Upper lobe of left lung (tissue), 6 donors: Measurements from ENCODE around the gene PDE4D. TPM values are rescaled to one million over a fixed set of nuclear protein-coding genes. Genes with fewer than 3 reads are reported as not detected.

Source experiments
- ATAC-seq, 2 donors: fragments of 200-7000 bp; cut with Tn5 transposase; one replicate each; pipeline ENCODE4 v1.9.1; 2022; ENCODE audit warnings: mild to moderate bottlenecking in 2 of 2, moderate library complexity in 2 of 2; ENCODE audit not compliant: low FRiP score in 2 of 2
- DNase-seq, 2 donors: peaks; one replicate each; pipeline ENCODE4 v3.0.0-alpha.2; 2019 to 2020
- H3K27ac ChIP-seq, 4 donors: fragments of 200-600 bp; sonication (generic); one replicate each; pipeline ENCODE4 v1.5.1; 2016 to 2019
- H3K27me3 ChIP-seq, 4 donors: fragments of 200-600 bp; sonication (generic); one replicate each; pipeline ENCODE4 v1.5.1; 2017 to 2019
- H3K36me3 ChIP-seq, 4 donors: fragments of 200-600 bp; sonication (generic); one replicate each; pipeline ENCODE4 v1.5.1; 2016 to 2019
- H3K4me1 ChIP-seq, 4 donors: fragments of 200-600 bp; sonication (generic); one replicate each; pipeline ENCODE4 v1.5.1; 2018 to 2019
- H3K4me3 ChIP-seq, 4 donors: fragments of 200-600 bp; sonication (generic); one replicate each; pipeline ENCODE4 v1.5.1; 2017 to 2019; ENCODE audit warnings: mild to moderate bottlenecking in 2 of 4, moderate library complexity in 1 of 4
- H3K9me3 ChIP-seq, 4 donors: fragments of 200-600 bp; sonication (generic); one replicate each; pipeline ENCODE4 v1.5.1; 2018 to 2019
- EP300 ChIP-seq, 4 donors: sonication (generic); formaldehyde crosslinking; IDR thresholded peaks; one replicate each; pipeline ENCODE4 v1.5.1; 2017; ENCODE audit warnings: antibody characterized with exemption in 4 of 4, control low read depth in 2 of 4
- POLR2A ChIP-seq, 4 donors: fragments of 450-650 bp; IDR thresholded peaks; one replicate each; pipeline ENCODE4 v1.5.1; 2016 to 2017; ENCODE audit warnings: antibody characterized with exemption in 4 of 4, mild to moderate bottlenecking in 2 of 4
- POLR2AphosphoS5 ChIP-seq, 2 donors: sonication (generic); formaldehyde crosslinking; IDR thresholded peaks; one replicate each; pipeline ENCODE4 v1.5.1; 2017; ENCODE audit warnings: antibody characterized with exemption in 2 of 2
- WGBS, 2 donors: methylation state at CpG; one replicate each; pipeline ENCODE4 v1.1.5; 2017 to 2018; 5-methylcytosine and 5-hydroxymethylcytosine counted together
- total RNA-seq, 6 donors: library from RNA; depleted of rRNA in 4 of 6; stranded (reverse); fragments of >200 nt in 4 of 6; gene quantifications; one replicate each; pipeline versions ENCODE4 v1.1.0 to v1.2.1, GENCODE V29; 2016 to 2021
- TF ChIP-seq, protein P1 (sequence below), 6 experiments: fragments of 450-650 bp in 4 of 6; fragments of 200-600 bp in 2 of 6; sonication (generic) in 2 of 6; IDR thresholded peaks; one replicate each; pipeline ENCODE4 v1.5.1; 2016 to 2019; ENCODE audit warnings: antibody characterized with exemption in 6 of 6
- donor health status: DM: no; HTN: no; CAD: no; lungs with moderate emphysema.
- donor health status: DM: no; HTN: yes; CAD: no; lungs with severe emphysema.

Gene PDE4D
- total RNA-seq, 6 donors from 2014 or later = 50.4 to 188 (median 84.0) TPM

DNA sequence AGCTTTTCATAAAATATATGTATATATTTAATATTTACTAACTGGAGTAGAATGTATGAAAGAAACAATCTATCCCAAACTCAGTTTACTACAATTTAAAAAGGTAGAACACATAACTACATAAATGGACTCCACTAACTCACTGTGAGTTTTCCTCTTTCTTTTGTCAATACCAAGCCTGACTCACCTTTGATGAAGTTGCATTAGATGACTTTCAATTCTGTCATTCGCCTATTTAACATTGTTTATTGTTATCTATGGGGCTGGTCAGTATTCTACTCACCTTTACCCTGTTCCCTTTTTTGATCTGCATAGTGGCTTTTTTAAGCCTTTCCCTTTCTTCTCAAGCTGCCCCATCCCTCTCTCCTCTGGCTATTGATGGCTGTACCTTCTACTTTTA is 680.9 kb downstream of the PDE4D start:
- Histone ChIP-seq H3K4me1 (peaks cover 0 to 3% (median under 1%) of the 10 kb centered on the region in 4 donors), H3K36me3 (peaks cover 0 to 4% (median 1%) of the 10 kb centered on the region in 4 donors)
- WGBS, 2 donors = 94 to 100% methylated on average over 1 of the region's 1 CpG

DNA sequence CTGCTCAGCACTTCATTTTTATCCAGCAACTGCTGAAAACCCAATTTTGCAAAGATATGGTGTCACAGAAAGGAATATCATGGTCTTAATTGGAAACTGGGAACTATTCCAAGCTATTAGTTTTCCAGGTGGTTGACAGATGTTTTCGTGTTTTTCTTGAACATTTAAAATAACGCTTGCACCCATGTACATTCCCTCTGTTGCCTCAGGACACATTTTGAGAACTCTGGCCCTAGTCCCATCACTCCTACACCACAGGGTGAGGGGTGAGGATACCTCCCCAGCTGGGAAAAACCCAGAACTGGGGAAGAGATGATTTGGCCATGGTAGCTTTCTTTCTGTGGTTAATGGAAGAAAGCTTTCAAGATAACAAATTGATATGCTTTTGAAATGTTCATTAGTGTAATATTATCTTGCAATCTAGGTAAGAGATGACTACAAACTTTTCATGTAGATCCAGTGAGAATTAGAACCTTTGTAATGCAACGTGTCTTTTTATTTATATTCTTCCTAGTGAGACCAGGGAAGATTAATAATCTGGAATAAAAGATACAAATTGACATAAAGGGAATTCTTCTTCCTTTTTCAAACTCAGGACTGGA is 683.7 kb downstream of the PDE4D start:
- TF ChIP-seq, protein P1, sequence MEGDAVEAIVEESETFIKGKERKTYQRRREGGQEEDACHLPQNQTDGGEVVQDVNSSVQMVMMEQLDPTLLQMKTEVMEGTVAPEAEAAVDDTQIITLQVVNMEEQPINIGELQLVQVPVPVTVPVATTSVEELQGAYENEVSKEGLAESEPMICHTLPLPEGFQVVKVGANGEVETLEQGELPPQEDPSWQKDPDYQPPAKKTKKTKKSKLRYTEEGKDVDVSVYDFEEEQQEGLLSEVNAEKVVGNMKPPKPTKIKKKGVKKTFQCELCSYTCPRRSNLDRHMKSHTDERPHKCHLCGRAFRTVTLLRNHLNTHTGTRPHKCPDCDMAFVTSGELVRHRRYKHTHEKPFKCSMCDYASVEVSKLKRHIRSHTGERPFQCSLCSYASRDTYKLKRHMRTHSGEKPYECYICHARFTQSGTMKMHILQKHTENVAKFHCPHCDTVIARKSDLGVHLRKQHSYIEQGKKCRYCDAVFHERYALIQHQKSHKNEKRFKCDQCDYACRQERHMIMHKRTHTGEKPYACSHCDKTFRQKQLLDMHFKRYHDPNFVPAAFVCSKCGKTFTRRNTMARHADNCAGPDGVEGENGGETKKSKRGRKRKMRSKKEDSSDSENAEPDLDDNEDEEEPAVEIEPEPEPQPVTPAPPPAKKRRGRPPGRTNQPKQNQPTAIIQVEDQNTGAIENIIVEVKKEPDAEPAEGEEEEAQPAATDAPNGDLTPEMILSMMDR (IDR thresholded peaks at IDR 0.05) = no peak
- no peak for TF ChIP-seq POLR2A (IDR thresholded peaks at IDR 0.05)
- TF ChIP-seq EP300 (IDR thresholded peaks at IDR 0.05) = no peak
- no peak for TF ChIP-seq POLR2AphosphoS5 (IDR thresholded peaks at IDR 0.05)
- DNase-seq (no peak), ATAC-seq (no peak)
- Histone ChIP-seq H3K9me3 (no peaks in the 10 kb centered on the region), H3K4me3 (no peak overlapping the region), H3K36me3 (peaks cover 0 to 4% (median 1%) of the 10 kb centered on the region in 4 donors), H3K4me1 (peaks cover 0 to 3% (median 0%) of the 10 kb centered on the region in 4 donors), H3K27me3 (no peaks in the 10 kb centered on the region), H3K27ac (no peak overlapping the region)
- 72 to 88% methylated on average over 3 of the region's 3 CpGs for WGBS, 2 donors

More for the DNA sequence above, 680.9 kb downstream of the PDE4D start:
- ATAC-seq = no peak
- TF ChIP-seq, protein P1 (IDR thresholded peaks at IDR 0.05) = no peak
- TF ChIP-seq POLR2A (IDR thresholded peaks at IDR 0.05) = no peak
- TF ChIP-seq POLR2AphosphoS5 (IDR thresholded peaks at IDR 0.05) = no peak
- no peak for TF ChIP-seq EP300 (IDR thresholded peaks at IDR 0.05)
- DNase-seq = no peak
- H3K9me3 ChIP-seq = no peaks in the 10 kb centered on the region
- no peaks in the 10 kb centered on the region for H3K27me3 ChIP-seq
- H3K4me3 ChIP-seq = no peak overlapping the region
- H3K27ac ChIP-seq = no peak overlapping the region

DNA sequence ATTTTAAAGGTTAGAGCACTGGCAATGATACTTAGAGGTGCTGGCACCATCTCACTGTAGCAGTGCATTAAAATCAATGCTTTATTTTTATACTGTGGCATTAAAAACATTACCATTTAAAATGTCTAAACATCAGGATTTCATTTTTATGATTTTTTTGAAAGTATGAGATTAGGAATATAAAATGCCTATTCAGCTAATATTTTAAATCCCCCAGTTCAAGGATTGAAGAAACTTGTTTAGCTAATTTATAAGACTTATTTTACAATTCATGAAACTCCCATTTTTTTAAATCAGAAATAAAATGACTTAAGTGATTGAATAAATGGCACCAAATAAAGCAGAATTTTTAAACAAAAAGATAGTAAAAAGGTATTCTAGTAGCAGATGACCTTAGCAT is 685.1 kb downstream of the PDE4D start:
- Histone ChIP-seq H3K27ac (no peak overlapping the region), H3K4me1 (peaks cover 0 to 3% (median 0%) of the 10 kb centered on the region in 4 donors)

DNA sequence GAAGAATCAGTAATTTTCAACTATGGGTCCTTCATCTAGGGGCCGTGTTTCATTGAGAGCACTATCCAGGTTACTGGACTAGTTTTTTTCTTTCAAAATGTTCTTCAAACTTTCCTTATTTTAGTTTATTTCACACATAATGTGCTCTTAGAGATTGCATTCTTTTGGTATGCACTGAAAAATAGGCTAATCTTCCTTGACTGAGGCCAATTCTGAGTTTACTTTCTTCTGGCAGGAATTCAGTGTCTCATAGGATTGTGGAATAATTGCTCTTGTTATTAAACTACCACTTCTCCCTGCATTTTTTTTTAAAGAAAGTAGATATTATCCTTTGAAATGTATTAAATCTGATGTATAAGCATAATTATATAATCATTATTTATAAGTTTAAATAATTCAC is 686.1 kb downstream of the PDE4D start:
- no peak overlapping the region for H3K27ac ChIP-seq
- TF ChIP-seq POLR2AphosphoS5 (IDR thresholded peaks at IDR 0.05) = no peak
- ATAC-seq (no peak), DNase-seq (no peak)
- no peaks in the 10 kb centered on the region for H3K36me3 ChIP-seq
- 64 to 73% methylated on average over 1 of the region's 1 CpG for WGBS, 2 donors
- H3K27me3 ChIP-seq = no peaks in the 10 kb centered on the region
- no peaks in the 10 kb centered on the region for H3K9me3 ChIP-seq
- no peak overlapping the region for H3K4me3 ChIP-seq
- peaks cover 0 to 3% (median 0%) of the 10 kb centered on the region in 4 donors for H3K4me1 ChIP-seq

More for the DNA sequence above, 685.1 kb downstream of the PDE4D start:
- H3K4me3 ChIP-seq = no peak overlapping the region
- H3K9me3 ChIP-seq = no peaks in the 10 kb centered on the region
- no peaks in the 10 kb centered on the region for H3K27me3 ChIP-seq
- TF ChIP-seq, protein P1 (IDR thresholded peaks at IDR 0.05) = no peak
- TF ChIP-seq EP300 (IDR thresholded peaks at IDR 0.05) = no peak
- no peak for TF ChIP-seq POLR2A (IDR thresholded peaks at IDR 0.05)
- no peak for TF ChIP-seq POLR2AphosphoS5 (IDR thresholded peaks at IDR 0.05)
- ATAC-seq (no peak), DNase-seq (no peak)
- peaks cover 0 to 4% (median 0%) of the 10 kb centered on the region in 4 donors for H3K36me3 ChIP-seq

DNA sequence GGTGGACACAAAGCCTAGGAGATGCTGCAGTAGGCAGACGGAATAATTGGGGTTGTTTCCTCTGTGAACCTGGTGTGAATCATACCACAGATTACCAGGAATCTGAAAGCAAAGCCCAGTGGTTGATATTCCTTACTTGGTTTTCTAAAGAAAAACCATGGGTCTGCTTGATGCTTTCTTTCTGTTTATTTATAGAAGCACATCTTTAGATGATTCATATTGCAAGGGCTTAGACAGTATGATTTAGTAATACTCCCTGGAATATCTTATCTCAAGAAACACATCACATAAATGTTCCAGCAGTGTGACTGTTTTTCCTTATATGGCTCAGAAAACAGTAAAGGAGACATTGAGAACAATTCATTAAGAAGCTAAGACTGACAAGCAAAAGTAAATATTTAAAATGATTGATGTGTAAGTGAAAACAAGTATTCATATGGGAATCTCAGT is 687.4 kb downstream of the PDE4D start:
- Histone ChIP-seq H3K4me3 (no peak overlapping the region), H3K4me1 (peaks cover 0 to 3% (median 0%) of the 10 kb centered on the region in 4 donors), H3K36me3 (no peaks in the 10 kb centered on the region), H3K27me3 (no peaks in the 10 kb centered on the region), H3K9me3 (no peaks in the 10 kb centered on the region), H3K27ac (no peak overlapping the region)
- TF ChIP-seq POLR2A (IDR thresholded peaks at IDR 0.05) = no peak
- TF ChIP-seq EP300 (IDR thresholded peaks at IDR 0.05) = no peak
- TF ChIP-seq POLR2AphosphoS5 (IDR thresholded peaks at IDR 0.05) = no peak
- TF ChIP-seq, protein P1 (IDR thresholded peaks at IDR 0.05) = no peak
- DNase-seq = no peak
- WGBS, 2 donors = 62 to 68% methylated on average over 1 of the region's 1 CpG
- peak in 1 of 2 donors; percentile 86 for ATAC-seq
